HG03442 (cell line): ENCODE results near the gene UBR3.
"Not testable (repeated sequence)": the region's sequence is repeated elsewhere in the genome, so short reads cannot be mapped to it uniquely, and the experiment has no call there.

Experiments used
- ATAC-seq: cut with Tn5 transposase; IDR thresholded peaks from one replicate; pipeline ENCODE4 v1.9.1; 2021; ENCODE audit warnings: mild to moderate bottlenecking, moderate library complexity; ENCODE audit not compliant: unreplicated experiment

Gene UBR3

GRCh38 chr2:170091436-170091835 lies 264.2 kb downstream of the UBR3 start:
- ATAC-seq, result no peak

DNA sequence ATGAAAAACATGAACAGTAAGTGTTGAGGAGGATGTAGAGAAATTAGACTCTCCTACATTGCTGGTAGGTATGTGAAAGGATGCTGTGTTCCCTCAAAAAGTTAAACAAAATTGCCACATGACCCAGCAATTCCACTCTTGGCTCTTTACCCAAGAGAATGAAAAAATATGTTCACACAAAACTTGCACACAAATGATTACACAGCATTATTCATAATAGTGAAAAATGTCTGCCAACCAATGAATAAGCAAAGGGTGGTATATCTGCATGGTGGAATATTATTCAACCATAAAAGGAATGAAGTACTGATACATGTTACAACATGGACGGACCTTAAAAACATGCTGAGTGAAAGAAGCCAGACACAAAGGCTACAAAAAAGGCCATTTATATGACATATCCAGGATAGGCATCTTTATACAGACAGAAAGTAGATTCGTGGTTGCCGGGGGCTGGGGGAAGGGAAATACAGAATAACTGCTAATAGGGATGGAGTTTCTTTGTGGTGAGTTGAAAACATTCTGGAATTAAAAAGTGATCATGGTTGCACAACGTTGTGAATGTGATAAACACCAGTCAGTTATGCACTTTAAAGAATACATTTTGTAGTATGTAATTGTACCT lies 265.3 kb downstream of the UBR3 start:
- no peak for ATAC-seq

GRCh38 chr2:170095380-170095779 lies 268.1 kb downstream of the UBR3 start:
- no peak for ATAC-seq

DNA sequence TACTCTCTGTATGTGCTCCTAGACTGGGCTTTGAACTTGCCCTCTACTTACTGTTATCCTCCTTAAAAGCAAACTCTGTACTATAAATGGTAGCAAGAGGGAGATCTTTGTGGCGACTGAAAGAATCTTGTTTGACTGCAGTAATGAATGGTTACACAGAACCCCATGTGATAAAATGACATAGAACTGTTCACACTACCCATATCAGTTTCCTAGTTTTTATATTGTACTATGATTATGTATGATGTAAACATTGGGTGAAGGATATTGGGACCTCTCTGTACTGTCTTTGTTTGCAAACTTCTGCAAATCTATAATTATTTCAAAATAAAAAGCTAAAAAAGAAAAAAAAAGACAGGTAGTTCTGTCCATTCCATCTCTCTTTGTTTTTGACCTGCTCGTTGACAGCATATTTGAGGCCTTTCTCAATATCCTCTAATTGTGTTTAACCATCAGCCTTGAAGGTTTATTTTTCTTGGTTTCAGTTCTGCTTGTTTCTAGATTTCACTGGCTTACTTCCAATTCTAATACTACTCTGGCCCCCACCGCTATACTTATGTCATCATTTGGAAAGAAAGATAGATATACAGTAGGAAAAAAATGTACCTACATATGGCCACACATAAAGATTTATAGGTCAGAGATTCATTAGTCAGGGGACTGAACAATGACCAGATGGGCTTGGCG lies 271.5 kb downstream of the UBR3 start:
- peak; percentile 46 for ATAC-seq

GRCh38 chr2:170101789-170102188 lies 274.5 kb downstream of the UBR3 start:
- ATAC-seq, result no peak

DNA sequence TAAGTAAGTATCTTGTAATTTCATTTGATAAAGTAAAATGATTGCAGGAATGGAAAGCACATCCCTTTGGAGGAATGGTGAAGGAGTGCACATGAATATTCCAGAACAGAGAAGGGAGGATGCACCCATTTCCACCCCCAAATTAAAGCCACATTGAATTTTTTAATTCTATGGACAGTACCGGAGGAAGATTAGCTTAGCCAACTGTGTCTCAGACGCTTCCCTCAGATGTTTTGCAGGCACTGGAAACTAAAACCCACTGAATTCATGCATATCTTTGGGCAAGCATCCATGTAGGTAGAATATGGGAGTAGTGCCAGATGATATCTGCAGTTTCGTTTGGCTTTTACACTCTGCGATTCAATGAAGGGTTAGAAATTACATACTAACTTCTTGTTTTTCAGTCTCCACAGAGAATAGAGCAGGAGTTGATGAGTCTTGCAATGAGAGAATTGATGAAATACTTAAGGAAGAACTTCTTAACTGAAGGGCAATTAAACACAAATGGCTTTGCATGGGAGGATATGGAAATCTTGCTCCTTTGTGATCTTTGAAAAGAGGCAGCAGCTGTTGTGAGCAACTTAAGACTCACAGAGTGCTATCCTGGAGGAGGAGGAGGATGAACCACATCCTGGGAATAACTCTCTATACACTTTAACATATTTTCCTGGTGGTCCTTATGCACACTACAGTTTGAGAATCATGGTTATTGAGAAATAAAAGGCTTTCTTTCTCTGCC lies 279.0 kb downstream of the UBR3 start:
- ATAC-seq, result no peak

GRCh38 chr2:170113168-170113894 lies 286.1 kb downstream of the UBR3 start:
- ATAC-seq, result no peak

DNA sequence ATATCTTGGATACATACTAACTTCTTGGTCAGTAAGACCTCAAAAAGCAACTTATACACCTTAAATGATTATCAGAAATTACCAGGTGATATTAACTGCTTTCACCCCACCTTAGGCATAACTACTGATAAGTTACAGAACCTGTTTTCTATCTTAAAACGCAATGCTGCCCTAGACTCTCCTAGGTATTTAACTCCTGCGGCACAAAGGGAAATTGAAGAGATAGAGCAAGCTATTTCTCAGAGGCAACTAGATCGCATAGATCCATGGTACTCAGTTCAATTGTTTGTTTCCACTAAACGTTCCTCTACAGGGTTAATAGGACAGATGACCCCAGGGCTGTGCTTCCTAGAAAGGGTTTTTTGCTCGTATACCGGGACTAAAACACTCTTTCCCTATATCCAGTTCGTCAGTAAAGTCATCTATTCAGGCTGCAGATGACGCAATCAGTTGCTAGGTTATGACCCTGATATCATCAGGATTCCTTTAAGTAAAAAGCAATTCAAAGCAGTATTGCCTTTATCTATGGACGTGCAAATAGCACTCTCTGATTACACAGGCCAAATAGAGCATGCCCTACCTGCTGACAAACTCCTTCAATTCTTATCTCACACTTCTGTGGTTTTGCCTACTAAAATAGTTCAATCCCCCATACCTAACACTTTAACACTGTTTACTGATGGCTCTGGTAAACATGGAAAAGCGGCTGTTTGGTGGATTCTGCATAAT lies 288.4 kb downstream of the UBR3 start:
- no peak for ATAC-seq

GRCh38 chr2:170118641-170119040 lies 291.4 kb downstream of the UBR3 start:
- no peak for ATAC-seq

DNA sequence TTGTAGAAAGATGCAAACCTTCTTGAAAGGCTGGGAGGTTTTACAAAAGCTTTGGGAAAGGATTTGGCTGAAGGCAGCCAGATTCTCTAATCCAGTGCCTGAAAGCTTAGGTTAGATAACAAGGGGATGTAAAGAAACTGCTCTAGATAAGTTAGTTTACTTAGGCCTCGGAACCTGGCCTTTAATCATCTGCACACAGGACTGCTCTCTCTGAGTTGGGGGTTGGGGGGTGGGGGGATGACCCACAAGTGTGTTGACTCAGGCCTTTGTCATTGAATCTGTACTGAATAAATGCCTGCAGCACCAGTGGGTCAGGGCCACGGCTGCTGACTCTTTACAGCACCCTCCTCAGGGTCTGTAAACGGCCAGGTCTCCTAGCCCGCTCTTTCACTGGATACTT lies 292.1 kb downstream of the UBR3 start:
- ATAC-seq, result not testable (repeated sequence)

- ATAC-seq, result no peak
These were observed 294.4 kb downstream of the UBR3 start for GRCh38 chr2:170121689-170122088.

DNA sequence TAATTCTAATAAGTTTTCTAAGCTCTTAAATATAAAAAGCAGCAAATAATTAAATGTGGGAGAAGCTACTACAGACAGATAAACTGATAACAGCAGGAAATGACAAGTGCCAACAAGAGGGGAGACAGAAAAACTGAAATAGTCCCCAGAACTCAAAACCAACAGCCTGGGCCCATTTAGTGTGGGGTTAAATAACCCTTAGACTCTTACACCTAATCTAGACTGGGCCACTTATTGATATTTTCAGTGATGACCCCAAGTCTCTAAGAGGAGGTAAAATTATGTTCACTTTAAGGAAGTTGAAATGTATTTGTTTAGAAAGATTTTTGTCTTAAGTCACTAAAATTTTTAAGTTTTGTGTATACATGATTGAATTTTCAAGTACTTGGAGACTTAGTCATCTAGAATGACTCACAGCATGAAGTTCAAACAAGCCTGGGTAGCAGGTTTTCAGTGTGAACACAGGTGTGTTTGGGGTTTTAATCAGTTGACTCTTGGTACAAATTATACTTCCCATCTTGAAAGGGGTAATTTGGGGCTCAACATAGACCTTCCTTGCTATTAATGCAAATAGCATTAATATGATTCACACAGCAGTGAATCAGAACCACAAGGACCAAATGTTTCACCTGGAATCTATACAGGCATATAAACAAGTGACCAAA lies 295.8 kb downstream of the UBR3 start:
- no peak for ATAC-seq

- ATAC-seq, result no peak
These were observed 296.3 kb downstream of the UBR3 start for GRCh38 chr2:170123593-170123992.

DNA sequence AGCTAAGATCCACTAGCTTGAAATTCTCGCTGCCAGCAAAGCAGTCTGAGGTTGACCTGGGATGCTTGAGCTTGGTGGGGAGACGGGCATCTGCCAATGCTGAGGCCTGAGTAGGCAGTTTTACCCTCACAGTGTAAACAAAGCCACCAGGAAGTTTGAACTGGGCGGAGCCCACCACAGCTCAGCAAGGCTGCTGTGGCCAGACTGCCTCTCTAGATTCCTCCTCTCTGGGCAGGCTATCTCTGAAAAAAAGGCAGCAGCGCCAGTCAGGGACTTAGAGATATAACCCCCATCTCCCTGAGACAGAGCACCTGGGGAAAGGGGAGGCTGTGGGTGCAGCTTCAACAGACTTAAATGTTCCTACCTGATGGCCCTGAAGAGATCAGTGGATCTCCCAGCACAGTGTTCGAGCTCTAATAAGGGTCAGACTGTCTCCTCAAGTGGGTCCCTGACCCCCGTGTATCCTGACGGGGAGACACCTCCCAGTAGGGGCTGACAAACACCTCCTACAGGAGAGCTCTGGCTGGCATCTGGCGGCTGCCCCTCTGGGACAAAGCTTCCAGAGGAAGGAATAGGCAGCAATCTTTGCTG lies 299.0 kb downstream of the UBR3 start:
- ATAC-seq, result not testable (repeated sequence)
